Stomach (tissue), 4 donors: ENCODE measurements around the gene DIS3L2.

Experiments
- POLR2A ChIP-seq, 4 donors: fragments of 450-650 bp; IDR thresholded peaks; one replicate each; pipeline ENCODE4 v1.6.1; 2016; ENCODE audit warnings: antibody characterized with exemption in 4 of 4, control low read depth in 2 of 4, mild to moderate bottlenecking in 1 of 4, moderate library complexity in 1 of 4
- TF ChIP-seq, protein P1 (sequence below), 7 experiments: fragments of 450-650 bp in 4 of 7; fragments of 200-600 bp in 3 of 7; sonication (generic) in 3 of 7; IDR thresholded peaks; one replicate each; pipeline ENCODE4 v1.5.1; 2016 to 2019; ENCODE audit warnings: antibody characterized with exemption in 7 of 7, control low read depth in 2 of 7, mild to moderate bottlenecking in 1 of 7

DNA sequence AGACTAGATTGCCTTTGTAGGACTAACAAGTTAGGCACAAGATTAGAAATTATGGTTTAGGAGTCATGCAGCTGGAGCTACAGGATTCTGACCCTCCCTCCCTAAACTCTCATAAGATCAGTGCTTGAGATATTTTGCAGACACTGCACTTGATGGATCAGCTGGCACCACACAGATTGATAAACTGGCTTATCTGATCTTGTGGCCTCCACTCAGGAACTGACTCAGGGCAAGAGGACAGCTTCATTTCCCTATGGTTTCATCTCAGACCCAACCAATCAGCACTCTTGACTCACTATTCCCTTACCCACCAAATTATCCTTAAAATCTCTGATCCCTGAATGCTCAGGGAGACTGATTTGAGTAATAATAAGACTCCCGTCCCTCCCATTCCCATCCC lies 152.3 kb downstream of the DIS3L2 start:
- TF ChIP-seq, protein P1, sequence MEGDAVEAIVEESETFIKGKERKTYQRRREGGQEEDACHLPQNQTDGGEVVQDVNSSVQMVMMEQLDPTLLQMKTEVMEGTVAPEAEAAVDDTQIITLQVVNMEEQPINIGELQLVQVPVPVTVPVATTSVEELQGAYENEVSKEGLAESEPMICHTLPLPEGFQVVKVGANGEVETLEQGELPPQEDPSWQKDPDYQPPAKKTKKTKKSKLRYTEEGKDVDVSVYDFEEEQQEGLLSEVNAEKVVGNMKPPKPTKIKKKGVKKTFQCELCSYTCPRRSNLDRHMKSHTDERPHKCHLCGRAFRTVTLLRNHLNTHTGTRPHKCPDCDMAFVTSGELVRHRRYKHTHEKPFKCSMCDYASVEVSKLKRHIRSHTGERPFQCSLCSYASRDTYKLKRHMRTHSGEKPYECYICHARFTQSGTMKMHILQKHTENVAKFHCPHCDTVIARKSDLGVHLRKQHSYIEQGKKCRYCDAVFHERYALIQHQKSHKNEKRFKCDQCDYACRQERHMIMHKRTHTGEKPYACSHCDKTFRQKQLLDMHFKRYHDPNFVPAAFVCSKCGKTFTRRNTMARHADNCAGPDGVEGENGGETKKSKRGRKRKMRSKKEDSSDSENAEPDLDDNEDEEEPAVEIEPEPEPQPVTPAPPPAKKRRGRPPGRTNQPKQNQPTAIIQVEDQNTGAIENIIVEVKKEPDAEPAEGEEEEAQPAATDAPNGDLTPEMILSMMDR (IDR thresholded peaks at IDR 0.05): no peak
- TF ChIP-seq POLR2A (IDR thresholded peaks at IDR 0.05): no peak
